HG03135 (cell line): ENCODE results near the gene SOCS1.

ENCODE experiments used
- ATAC-seq: cut with Tn5 transposase; IDR thresholded peaks from one replicate; pipeline ENCODE4 v1.9.1; 2021; ENCODE audit warnings: mild to moderate bottlenecking, moderate library complexity; ENCODE audit not compliant: unreplicated experiment

The SOCS1 gene

DNA sequence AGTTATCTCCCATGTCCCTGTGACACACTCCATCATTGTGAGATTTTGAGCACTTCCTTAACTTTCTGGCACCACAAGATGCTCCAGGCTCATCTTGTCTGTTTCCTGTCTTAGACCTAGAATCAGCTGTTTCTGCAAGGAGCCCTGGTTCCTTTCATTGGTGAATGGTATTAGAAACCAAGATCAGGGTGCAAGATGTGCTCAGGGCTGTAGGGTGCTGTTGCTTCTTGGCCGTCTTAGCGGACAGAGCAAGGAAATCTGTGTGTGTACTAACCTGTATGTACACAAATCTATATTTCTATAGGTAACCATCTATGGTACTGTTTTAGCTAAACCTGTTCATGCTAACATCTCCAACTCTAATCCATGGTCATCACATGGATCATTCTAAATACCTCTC is 33.2 kb upstream of the SOCS1 start:
- ATAC-seq, result no peak

- ATAC-seq, result no peak
These were observed 29.8 kb upstream of the SOCS1 start for GRCh38 chr16:11285842-11286241.

DNA sequence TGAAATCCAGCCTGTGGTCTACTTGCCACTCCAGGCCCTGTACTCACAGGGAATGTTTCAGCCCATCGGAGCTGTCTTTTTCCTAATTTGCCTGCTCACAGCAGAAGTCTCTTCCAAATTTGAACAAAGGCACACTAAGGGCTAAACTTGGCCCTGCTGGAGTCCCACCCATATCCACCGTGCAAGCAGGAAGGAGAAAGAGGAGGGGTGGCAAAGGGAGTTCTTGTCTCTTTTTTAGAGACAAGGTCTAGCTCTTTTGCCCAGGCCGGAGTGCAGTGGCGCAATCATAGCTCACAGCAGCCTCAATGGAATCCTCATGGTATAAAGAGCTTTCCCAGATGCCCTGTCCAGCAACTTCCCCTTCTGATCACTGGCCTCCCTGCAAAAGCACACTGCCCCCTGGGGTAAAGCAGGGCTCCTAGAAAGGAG is 27.8 kb upstream of the SOCS1 start:
- no peak for ATAC-seq

- no peak for ATAC-seq
These were observed 24.9 kb upstream of the SOCS1 start, which contains the start of gene PRM1 for GRCh38 chr16:11280616-11281522. PRM1 (minus strand) TSS chr16:11281330; CDS start chr16:11281238, 92 bp downstream.

- no peak for ATAC-seq
These were observed 23.0 kb upstream of the SOCS1 start for GRCh38 chr16:11278681-11279628.

DNA sequence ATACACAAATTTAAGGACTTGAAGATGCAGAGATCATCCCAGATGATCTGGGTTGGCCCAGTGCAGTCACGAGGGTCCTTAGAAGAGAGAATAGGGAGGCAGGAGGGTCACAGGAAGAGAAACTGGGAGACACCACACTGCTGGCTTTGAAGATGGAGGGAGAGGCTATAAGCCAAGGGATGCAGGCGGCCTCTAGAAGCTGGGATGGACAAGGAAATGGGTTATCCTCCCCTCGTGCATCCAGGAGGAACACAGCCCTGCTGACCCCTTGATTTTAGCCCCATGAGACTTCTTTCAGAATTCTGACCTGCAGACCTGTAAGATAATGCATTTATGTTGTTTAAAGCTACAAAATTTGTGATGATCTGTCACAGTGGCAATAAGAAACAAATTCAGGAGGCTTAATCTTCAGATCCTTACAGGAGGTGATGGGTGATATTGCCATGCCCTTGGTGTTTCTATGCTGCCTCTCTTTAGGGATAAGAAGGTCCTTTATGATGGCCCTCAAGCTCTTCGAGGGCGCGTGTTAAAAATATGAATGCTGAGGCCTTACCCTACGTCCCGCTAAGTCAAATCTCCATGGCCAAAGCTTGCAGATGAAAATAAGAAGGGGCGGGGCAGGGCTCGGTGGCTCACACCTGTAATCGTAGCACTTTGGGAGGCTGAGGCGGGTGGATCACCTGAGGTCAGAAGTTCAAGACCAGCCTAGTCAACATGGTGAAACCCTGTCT is 21.8 kb upstream of the SOCS1 start:
- no peak for ATAC-seq

GRCh38 chr16:11276896-11277593 is 21.0 kb upstream of the SOCS1 start:
- ATAC-seq, result no peak

GRCh38 chr16:11276143-11276895 is 20.3 kb upstream of the SOCS1 start, which contains the start of gene PRM2:
PRM2 (minus strand) TSS chr16:11276480; CDS start chr16:11276370, 110 bp downstream.
- no peak for ATAC-seq

DNA sequence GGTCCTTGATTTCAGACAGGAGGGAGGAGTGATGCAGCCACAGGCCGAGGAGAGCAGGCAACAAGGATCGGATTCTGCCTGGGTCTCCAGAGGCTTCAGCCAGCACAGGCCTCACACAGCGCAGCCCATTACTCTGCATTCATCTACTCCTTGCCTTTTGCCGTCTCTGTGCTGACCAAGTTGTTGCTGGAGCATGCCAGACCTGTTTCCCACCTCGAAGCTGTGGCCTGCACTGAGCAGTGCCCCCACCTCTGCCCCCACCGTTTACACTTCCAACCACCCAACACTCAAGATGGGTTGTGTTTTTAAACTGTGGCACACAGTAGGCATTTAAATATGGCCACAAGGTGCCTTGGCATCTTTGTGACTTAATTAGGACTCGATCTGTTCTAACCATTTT is 19.0 kb upstream of the SOCS1 start:
- ATAC-seq, result no peak

GRCh38 chr16:11273721-11274324 is 17.8 kb upstream of the SOCS1 start:
- no peak for ATAC-seq

- no peak for ATAC-seq
These were observed 17.1 kb upstream of the SOCS1 start, which contains the start of gene PRM3 for GRCh38 chr16:11272921-11273720. PRM3 (minus strand) TSS chr16:11273629; CDS start chr16:11273595, 34 bp downstream.

- no peak for ATAC-seq
These were observed 16.5 kb upstream of the SOCS1 start for GRCh38 chr16:11272484-11272883.

DNA sequence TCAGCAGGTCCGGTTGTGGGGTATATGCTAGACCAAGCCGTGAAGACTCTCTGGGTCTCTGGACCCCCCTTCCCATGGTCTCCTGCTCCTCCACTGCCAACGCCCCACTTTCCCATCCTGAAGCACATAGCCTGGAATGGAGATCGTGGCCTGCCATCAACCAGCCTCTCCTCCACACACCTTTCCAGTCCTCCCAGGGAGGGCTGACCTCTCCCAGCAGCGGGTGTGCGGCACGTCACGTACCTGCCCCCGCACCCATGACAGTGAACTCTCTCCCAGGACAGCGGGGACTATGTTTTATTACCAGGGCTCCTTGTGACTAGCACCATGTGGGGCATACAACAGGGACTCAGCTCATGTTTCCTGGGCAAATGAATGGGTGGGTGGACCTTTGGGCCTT is 15.6 kb upstream of the SOCS1 start:
- no peak for ATAC-seq

DNA sequence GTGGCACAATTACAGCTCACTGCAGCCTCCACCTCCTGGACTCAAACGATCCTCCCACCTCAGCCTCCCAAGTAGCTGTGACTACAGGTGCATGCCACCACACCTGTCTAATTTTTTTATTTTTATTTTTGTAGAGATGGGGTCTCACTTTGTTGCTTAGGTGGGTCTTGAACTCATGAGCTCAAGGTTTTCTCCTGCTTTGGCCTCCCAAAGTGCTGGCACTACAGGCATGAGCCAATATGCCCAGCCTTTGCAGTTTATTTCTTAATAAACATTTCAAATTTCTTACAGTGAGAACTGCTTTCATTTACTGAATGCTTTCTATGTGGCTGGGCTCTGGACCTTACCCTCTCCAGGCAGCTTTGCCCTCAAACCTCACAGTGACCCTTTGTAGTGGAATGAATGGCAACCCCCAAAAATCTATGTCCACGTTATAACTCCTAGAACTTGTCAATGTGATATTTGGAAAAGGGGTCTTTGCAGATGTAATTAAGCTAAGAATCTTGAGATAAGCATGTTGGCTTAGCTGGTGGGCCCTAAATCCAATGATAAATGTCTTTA is 14.7 kb upstream of the SOCS1 start:
- no peak for ATAC-seq

DNA sequence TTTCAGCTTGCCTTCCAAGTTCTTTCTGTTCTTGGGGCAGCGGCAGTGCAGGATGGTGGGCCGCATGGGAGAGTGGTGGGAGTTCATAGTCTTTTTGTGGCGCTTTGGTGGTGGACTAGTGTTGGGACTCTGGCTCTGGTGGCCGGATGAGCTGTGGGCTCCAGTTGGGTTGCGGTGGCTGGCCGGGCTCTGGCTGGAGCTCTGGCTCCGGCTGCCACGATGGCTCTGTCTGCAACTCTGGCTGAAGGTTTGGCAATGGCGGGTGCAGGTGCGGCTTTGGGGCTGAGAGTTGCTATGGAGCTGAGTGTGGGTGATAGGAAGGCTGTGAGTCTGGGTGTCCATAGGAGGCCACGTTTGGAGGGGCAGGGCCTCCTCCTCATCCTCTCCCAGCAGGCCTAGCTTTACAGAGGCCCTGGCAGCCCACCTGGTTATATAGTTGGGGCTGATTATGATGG is 12.9 kb upstream of the SOCS1 start, which contains the start of gene TNP2:
Gene TNP2, minus strand, starts transcription at position 405 of the 455 bp plus-strand sequence. Its CDS starts 63 bp downstream, at position 342.
- ATAC-seq, result no peak

DNA sequence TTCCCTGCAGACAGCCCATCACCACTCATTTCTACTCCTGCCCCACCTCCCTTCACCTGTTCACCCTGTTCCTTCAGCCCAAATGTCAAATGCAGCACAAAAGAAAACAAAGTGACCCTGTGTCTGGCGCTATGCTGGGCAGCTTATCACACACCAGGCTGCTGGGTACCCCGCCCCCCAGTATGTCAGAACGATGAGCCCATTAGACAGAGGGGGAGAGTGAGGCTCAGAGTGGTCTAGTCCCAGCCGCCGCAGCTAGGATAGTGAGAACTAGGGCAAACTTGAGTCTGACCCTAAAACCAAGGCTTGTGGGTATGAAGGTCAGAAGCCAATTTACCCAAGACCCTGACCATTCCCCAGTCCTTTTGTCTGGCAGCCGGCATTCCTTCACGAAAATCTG is 9.1 kb upstream of the SOCS1 start:
- no peak for ATAC-seq

GRCh38 chr16:11264155-11264832 is 8.3 kb upstream of the SOCS1 start:
- no peak for ATAC-seq
